Measurements from ENCODE around the gene NSRP1. TPM values are rescaled to one million over a fixed set of nuclear protein-coding genes. Genes with fewer than 3 reads are reported as not detected.

The NSRP1 gene
- total and polyA plus RNA-seq, 4 donors, result 22.3 to 33.5 (median 23.8) TPM

- peaks cover 4 to 9% (median 7%) of the 10 kb centered on the region in 4 donors for H3K36me3 ChIP-seq (ENCODE audit: control insufficient read depth in 4 of 4, insufficient read depth in 4 of 4, low read length in 4 of 4)
- H3K9ac ChIP-seq (ENCODE audit: insufficient read depth in 1 of 2, low read length in 2 of 2), result no peak overlapping the region
- DNase-seq (no peak), ATAC-seq (ENCODE audit: insufficient read depth, low FRiP score) (no peak)
- 96 to 97% methylated on average over 4 of the region's 4 CpGs for WGBS, 2 donors
- no peaks in the 10 kb centered on the region for H3K9me3 ChIP-seq (ENCODE audit: control insufficient read depth in 4 of 4, insufficient read depth in 3 of 4, low read length in 3 of 4)
- no peak for TF ChIP-seq CTCF (IDR thresholded peaks at IDR 0.05; ENCODE audit: control extremely low read depth, extremely low read depth)
- no peak overlapping the region for H3K4me3 ChIP-seq
- H3K4me1 ChIP-seq (ENCODE audit: control insufficient read depth in 5 of 5, insufficient read depth in 5 of 5, low read length in 5 of 5), result no peaks in the 10 kb centered on the region
- H3K27ac ChIP-seq (ENCODE audit: low read depth in 1 of 2, low read length in 1 of 2), result no peak overlapping the region
- H3K27me3 ChIP-seq (ENCODE audit: control insufficient read depth in 3 of 3, insufficient read depth in 3 of 3, low read length in 2 of 3), result no peaks in the 10 kb centered on the region
Observed at GRCh38 chr17:30124273-30124796, 7.7 kb downstream of the NSRP1 start.

- Histone ChIP-seq H3K9me3 (ENCODE audit: control insufficient read depth in 4 of 4, insufficient read depth in 3 of 4, low read length in 3 of 4) (no peaks in the 10 kb centered on the region), H3K36me3 (ENCODE audit: control insufficient read depth in 4 of 4, insufficient read depth in 4 of 4, low read length in 4 of 4) (peaks cover 4 to 12% (median 11%) of the 10 kb centered on the region in 4 donors), H3K27me3 (ENCODE audit: control insufficient read depth in 3 of 3, insufficient read depth in 3 of 3, low read length in 2 of 3) (no peaks in the 10 kb centered on the region), H3K4me3 (no peak overlapping the region), H3K9ac (ENCODE audit: insufficient read depth in 1 of 2, low read length in 2 of 2) (no peak overlapping the region), H3K4me1 (ENCODE audit: control insufficient read depth in 5 of 5, insufficient read depth in 5 of 5, low read length in 5 of 5) (peaks cover 0 to 2% (median 0%) of the 10 kb centered on the region in 5 donors), H3K27ac (ENCODE audit: low read depth in 1 of 2, low read length in 1 of 2) (no peak overlapping the region)
- DNase-seq, result no peak
- 87 to 93% methylated on average over 1 of the region's 1 CpG for WGBS, 2 donors
- no peak for ATAC-seq (ENCODE audit: insufficient read depth, low FRiP score)
- no peak for TF ChIP-seq CTCF (IDR thresholded peaks at IDR 0.05; ENCODE audit: control extremely low read depth, extremely low read depth)
Observed at GRCh38 chr17:30130121-30130520, 13.5 kb downstream of the NSRP1 start.

GRCh38 chr17:30132615-30133014, 16.0 kb downstream of the NSRP1 start:
- H3K9ac ChIP-seq (ENCODE audit: insufficient read depth in 1 of 2, low read length in 2 of 2), result no peak overlapping the region
- no peak for TF ChIP-seq CTCF (IDR thresholded peaks at IDR 0.05; ENCODE audit: control extremely low read depth, extremely low read depth)
- peaks cover 0 to 6% (median 0%) of the 10 kb centered on the region in 5 donors for H3K4me1 ChIP-seq (ENCODE audit: control insufficient read depth in 5 of 5, insufficient read depth in 5 of 5, low read length in 5 of 5)
- WGBS, 2 donors, result 89 to 91% methylated on average over 3 of the region's 3 CpGs
- H3K27ac ChIP-seq (ENCODE audit: low read depth in 1 of 2, low read length in 1 of 2), result no peak overlapping the region
- ATAC-seq (ENCODE audit: insufficient read depth, low FRiP score) (no peak), DNase-seq (peak in 1 of 3 donors; percentile 24)
- H3K4me3 ChIP-seq, result no peak overlapping the region
- H3K36me3 ChIP-seq (ENCODE audit: control insufficient read depth in 4 of 4, insufficient read depth in 4 of 4, low read length in 4 of 4), result peaks cover 3 to 12% (median 10%) of the 10 kb centered on the region in 4 donors
- no peaks in the 10 kb centered on the region for H3K9me3 ChIP-seq (ENCODE audit: control insufficient read depth in 4 of 4, insufficient read depth in 3 of 4, low read length in 3 of 4)
- H3K27me3 ChIP-seq (ENCODE audit: control insufficient read depth in 3 of 3, insufficient read depth in 3 of 3, low read length in 2 of 3), result no peaks in the 10 kb centered on the region

GRCh38 chr17:30133197-30133596, 16.6 kb downstream of the NSRP1 start:
- Histone ChIP-seq H3K27me3 (ENCODE audit: control insufficient read depth in 3 of 3, insufficient read depth in 3 of 3, low read length in 2 of 3) (no peaks in the 10 kb centered on the region), H3K4me1 (ENCODE audit: control insufficient read depth in 5 of 5, insufficient read depth in 5 of 5, low read length in 5 of 5) (peaks cover 0 to 6% (median 0%) of the 10 kb centered on the region in 5 donors), H3K36me3 (ENCODE audit: control insufficient read depth in 4 of 4, insufficient read depth in 4 of 4, low read length in 4 of 4) (peaks cover 3 to 15% (median 8%) of the 10 kb centered on the region in 4 donors), H3K4me3 (no peak overlapping the region), H3K9me3 (ENCODE audit: control insufficient read depth in 4 of 4, insufficient read depth in 3 of 4, low read length in 3 of 4) (no peaks in the 10 kb centered on the region), H3K27ac (ENCODE audit: low read depth in 1 of 2, low read length in 1 of 2) (no peak overlapping the region), H3K9ac (ENCODE audit: insufficient read depth in 1 of 2, low read length in 2 of 2) (no peak overlapping the region)
- no peak for TF ChIP-seq CTCF (IDR thresholded peaks at IDR 0.05; ENCODE audit: control extremely low read depth, extremely low read depth)
- DNase-seq (no peak), ATAC-seq (ENCODE audit: insufficient read depth, low FRiP score) (no peak)
- whole genome bisulfite sequencing, 2 donors, result 93 to 97% methylated on average over 3 of the region's 3 CpGs
